ENCODE measurements around the gene SLC38A11.
"Not testable (repeated sequence)": the region's sequence is repeated elsewhere in the genome, so short reads cannot be mapped to it uniquely, and the experiment has no call there.

SLC38A11 gene

DNA sequence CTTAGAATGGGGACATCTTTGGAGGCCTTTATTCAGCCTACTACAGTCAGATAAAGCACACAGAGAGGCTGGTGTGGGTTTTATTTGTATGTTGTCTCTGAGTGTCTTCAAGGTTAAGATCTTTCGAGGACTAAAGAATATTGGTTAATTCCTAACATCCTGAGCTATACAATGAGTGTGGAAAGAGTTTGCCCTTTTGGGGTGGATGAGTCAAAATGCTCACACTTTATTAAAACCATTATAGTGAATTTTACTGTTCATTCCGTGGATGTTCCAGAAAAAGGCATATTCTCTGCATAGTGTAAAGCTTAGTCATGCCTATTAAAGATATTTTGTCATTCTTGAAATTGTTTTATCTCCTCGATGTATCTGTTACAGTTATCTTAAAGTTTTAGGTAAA, 29.1 kb upstream of the SLC38A11 start:
- no peaks in the 10 kb centered on the region for H3K36me3 ChIP-seq (ENCODE audit: low read depth)
- H3K9me3 ChIP-seq (ENCODE audit: severe bottlenecking) = no peaks in the 10 kb centered on the region
- H3K27ac ChIP-seq (ENCODE audit: poor library complexity, severe bottlenecking) = peak overlapping the region; percentile 68
- H3K27me3 ChIP-seq (ENCODE audit: insufficient read depth, poor library complexity, severe bottlenecking) = no peaks in the 10 kb centered on the region
- H3K4me1 ChIP-seq (ENCODE audit: insufficient read depth, poor library complexity, severe bottlenecking) = peaks cover 17% of the 10 kb centered on the region
- DNase-seq (ENCODE audit: low spot score) = no peak
- H3K4me3 ChIP-seq (ENCODE audit: severe bottlenecking) = no peak overlapping the region
- TF ChIP-seq, protein P1, sequence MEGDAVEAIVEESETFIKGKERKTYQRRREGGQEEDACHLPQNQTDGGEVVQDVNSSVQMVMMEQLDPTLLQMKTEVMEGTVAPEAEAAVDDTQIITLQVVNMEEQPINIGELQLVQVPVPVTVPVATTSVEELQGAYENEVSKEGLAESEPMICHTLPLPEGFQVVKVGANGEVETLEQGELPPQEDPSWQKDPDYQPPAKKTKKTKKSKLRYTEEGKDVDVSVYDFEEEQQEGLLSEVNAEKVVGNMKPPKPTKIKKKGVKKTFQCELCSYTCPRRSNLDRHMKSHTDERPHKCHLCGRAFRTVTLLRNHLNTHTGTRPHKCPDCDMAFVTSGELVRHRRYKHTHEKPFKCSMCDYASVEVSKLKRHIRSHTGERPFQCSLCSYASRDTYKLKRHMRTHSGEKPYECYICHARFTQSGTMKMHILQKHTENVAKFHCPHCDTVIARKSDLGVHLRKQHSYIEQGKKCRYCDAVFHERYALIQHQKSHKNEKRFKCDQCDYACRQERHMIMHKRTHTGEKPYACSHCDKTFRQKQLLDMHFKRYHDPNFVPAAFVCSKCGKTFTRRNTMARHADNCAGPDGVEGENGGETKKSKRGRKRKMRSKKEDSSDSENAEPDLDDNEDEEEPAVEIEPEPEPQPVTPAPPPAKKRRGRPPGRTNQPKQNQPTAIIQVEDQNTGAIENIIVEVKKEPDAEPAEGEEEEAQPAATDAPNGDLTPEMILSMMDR (IDR thresholded peaks at IDR 0.05; ENCODE audit: poor library complexity, severe bottlenecking) = no peak
- peak; percentile 55 for ATAC-seq (ENCODE audit: low read depth)

DNA sequence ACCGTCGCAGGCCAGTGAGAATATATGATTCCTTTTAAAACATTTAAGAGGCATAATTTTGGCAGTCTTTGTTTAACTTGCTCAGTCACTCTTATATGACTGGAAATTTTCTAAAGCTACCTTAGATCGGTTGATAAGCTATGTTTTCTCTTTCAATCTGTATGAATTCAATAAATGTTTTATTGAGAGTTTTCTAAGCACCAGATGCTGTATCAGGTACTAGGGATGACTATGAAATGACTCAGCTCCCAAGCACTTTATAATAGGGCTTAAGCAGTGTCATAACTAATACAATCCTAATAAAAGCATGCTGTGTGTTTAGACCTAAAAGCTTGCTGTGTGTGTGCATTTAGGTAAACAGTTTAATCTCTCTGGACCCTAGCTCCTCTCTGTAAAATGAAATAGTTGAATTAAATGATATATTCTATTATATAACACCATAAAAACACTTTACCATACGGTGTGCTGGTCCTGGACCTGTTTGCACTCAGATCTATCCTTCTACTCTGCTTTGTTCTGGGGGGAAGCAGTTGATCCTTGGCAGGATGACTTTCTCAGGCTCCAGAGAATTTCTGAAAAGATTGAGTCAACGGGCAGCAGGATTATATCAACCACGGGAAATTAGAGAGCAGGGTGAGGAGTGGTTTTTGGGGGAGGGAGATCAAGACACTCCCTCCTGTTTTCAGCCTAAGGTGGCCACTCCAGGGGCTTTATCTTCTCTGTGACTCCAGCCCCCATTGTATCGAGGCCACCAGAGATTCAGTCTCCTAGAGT, 26.1 kb upstream of the SLC38A11 start:
- DNase-seq (ENCODE audit: low spot score) = no peak
- no peaks in the 10 kb centered on the region for H3K36me3 ChIP-seq (ENCODE audit: low read depth)
- H3K27ac ChIP-seq (ENCODE audit: poor library complexity, severe bottlenecking) = peak overlapping the region; percentile 92
- no peak overlapping the region for H3K4me3 ChIP-seq (ENCODE audit: severe bottlenecking)
- H3K9me3 ChIP-seq (ENCODE audit: severe bottlenecking) = no peaks in the 10 kb centered on the region
- TF ChIP-seq, protein P1 (IDR thresholded peaks at IDR 0.05; ENCODE audit: poor library complexity, severe bottlenecking) = no peak
- no peaks in the 10 kb centered on the region for H3K27me3 ChIP-seq (ENCODE audit: insufficient read depth, poor library complexity, severe bottlenecking)
- peak; percentile 95 for ATAC-seq (ENCODE audit: low read depth)
- peaks cover 17% of the 10 kb centered on the region for H3K4me1 ChIP-seq (ENCODE audit: insufficient read depth, poor library complexity, severe bottlenecking)

DNA sequence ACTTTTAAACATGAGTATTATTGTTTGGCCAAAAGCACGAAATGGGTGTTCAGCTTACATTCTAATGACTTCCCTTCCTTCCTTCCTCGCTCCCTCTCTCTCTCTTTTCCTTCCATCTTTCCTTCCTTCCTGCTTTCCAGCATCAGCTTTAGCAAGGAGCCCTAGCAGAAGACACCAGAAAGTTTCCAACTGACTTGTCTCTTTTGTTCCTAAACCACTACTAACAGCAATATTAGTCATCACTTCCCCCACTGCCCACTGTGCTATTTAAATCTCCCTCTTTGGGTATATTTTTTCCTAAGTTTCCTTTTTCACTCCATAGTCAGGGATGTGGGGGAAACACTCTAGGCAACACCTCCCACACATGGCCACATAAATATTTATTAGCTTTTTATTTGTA, 25.4 kb upstream of the SLC38A11 start:
- Histone ChIP-seq H3K4me1 (ENCODE audit: insufficient read depth, poor library complexity, severe bottlenecking) (peaks cover 17% of the 10 kb centered on the region), H3K27ac (ENCODE audit: poor library complexity, severe bottlenecking) (peak overlapping the region; percentile 92)
- H3K9me3 ChIP-seq (ENCODE audit: severe bottlenecking); H3K4me3 ChIP-seq (ENCODE audit: severe bottlenecking); H3K36me3 ChIP-seq (ENCODE audit: low read depth); DNase-seq (ENCODE audit: low spot score); H3K27me3 ChIP-seq (ENCODE audit: insufficient read depth, poor library complexity, severe bottlenecking): not testable (repeated sequence)
- peak; percentile 56 for ATAC-seq (ENCODE audit: low read depth)

DNA sequence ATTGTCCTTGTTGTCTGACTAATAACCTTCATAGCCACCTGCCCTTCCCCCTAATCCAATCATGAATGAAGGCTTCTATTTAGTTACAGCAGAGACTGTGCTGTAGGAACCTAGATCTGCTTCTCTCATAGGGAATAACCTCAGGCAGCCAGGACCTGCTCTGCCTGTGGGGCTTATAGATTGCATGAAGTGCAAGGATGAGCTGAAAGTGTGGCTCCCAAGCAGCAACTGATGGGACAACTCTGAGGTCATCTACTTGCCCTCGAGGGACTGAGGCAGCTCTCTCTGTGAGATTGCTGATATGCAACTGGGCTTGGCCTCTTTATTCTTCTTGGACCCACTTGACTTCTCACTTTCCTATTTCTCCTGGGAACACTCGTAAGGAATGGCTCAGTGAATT, 23.8 kb upstream of the SLC38A11 start:
- DNase-seq (ENCODE audit: low spot score) (no peak), ATAC-seq (ENCODE audit: low read depth) (no peak)
- TF ChIP-seq, protein P1 (IDR thresholded peaks at IDR 0.05; ENCODE audit: poor library complexity, severe bottlenecking) = no peak
- no peaks in the 10 kb centered on the region for H3K9me3 ChIP-seq (ENCODE audit: severe bottlenecking)
- no peak overlapping the region for H3K27ac ChIP-seq (ENCODE audit: poor library complexity, severe bottlenecking)
- no peaks in the 10 kb centered on the region for H3K36me3 ChIP-seq (ENCODE audit: low read depth)
- H3K27me3 ChIP-seq (ENCODE audit: insufficient read depth, poor library complexity, severe bottlenecking) = no peaks in the 10 kb centered on the region
- H3K4me1 ChIP-seq (ENCODE audit: insufficient read depth, poor library complexity, severe bottlenecking) = peaks cover 20% of the 10 kb centered on the region
- H3K4me3 ChIP-seq (ENCODE audit: severe bottlenecking) = no peak overlapping the region

DNA sequence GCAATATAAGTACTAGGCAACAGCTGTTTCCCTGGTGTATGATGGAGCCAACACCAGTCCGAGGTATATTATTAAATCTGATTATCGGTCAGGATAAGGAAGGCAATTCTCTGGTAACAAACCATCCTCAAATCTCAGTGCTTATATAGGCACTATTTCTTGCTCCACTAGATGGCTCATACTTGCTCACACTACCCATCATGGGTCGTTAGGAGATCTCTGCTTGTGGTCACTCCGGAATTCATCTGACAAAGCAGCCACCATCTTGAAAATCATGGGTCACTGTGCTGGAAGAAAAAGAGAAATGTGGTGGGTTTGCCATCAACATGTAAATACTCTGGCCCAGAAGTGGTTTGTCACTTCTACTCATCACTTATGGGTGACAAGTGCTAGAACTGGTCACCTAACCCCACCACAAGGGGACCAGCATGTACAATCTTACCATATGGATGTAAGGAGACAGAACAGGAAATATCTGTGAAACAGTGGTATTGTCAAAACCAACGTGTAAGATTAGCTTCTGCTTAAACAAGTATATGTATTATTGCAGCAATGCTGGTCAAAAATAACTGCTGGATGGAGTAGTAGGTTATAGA, 21.6 kb upstream of the SLC38A11 start:
- H3K36me3 ChIP-seq (ENCODE audit: low read depth); H3K9me3 ChIP-seq (ENCODE audit: severe bottlenecking); ATAC-seq (ENCODE audit: low read depth); DNase-seq (ENCODE audit: low spot score); H3K4me3 ChIP-seq (ENCODE audit: severe bottlenecking); H3K27me3 ChIP-seq (ENCODE audit: insufficient read depth, poor library complexity, severe bottlenecking); H3K27ac ChIP-seq (ENCODE audit: poor library complexity, severe bottlenecking): not testable (repeated sequence)
- peaks cover 25% of the 10 kb centered on the region for H3K4me1 ChIP-seq (ENCODE audit: insufficient read depth, poor library complexity, severe bottlenecking)

DNA sequence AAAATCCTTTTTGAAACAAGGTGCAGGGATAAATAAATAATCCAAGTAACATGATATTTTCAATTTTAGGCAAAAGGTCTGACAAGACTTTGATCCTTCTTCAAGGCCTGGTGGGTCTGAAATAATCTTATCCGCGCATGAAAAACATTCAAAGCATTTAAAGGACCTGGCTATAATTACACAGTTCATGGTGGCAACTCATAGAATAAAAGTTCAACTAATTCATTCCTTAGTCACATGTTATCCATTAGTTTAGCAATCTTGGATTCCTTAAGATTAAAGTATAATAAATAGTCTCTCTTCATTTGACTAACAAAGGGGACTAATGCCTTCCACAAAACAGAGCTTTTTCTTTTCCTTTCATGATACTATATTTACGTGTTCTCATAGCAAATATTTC, 21.0 kb upstream of the SLC38A11 start:
- Histone ChIP-seq H3K27me3 (ENCODE audit: insufficient read depth, poor library complexity, severe bottlenecking) (no peaks in the 10 kb centered on the region), H3K27ac (ENCODE audit: poor library complexity, severe bottlenecking) (no peak overlapping the region), H3K9me3 (ENCODE audit: severe bottlenecking) (no peaks in the 10 kb centered on the region), H3K4me3 (ENCODE audit: severe bottlenecking) (no peak overlapping the region), H3K36me3 (ENCODE audit: low read depth) (no peaks in the 10 kb centered on the region), H3K4me1 (ENCODE audit: insufficient read depth, poor library complexity, severe bottlenecking) (peaks cover 19% of the 10 kb centered on the region)
- ATAC-seq (ENCODE audit: low read depth) (no peak), DNase-seq (ENCODE audit: low spot score) (no peak)
- TF ChIP-seq, protein P1 (IDR thresholded peaks at IDR 0.05; ENCODE audit: poor library complexity, severe bottlenecking) = no peak

Data from RWPE2 (cell line).